ENCODE data around the gene ADCK1. TPM values are rescaled to one million over a fixed set of nuclear protein-coding genes. Genes with fewer than 3 reads are reported as not detected.

Gene ADCK1
- total RNA-seq, 6 donors from 2014 or later: 5.6 to 40.3 (median 9.2) TPM

DNA sequence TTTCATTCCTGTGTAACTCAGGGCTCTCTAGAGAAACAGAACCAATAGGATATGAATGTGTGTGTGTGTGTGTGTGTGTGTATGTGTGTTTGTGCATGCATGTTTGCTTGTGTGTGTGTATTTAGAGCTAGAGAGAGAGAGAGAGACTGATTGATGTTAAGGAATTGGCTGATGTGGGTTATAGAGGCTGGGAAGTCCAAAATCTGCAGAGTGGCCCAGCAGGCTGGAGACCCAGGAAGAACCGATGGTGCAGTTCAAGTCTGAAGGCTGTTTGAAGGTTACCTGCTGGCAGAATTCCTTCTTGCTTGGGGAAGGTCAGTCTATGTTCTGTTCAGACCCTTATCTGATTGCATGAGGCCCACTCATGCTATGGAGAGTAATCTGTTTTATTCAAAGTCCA, 64.7 kb downstream of the ADCK1 start:
- Histone ChIP-seq H3K4me1 (no peaks in the 10 kb centered on the region), H3K27ac (no peak overlapping the region), H3K27me3 (no peaks in the 10 kb centered on the region), H3K4me3 (no peak overlapping the region), H3K9me3 (no peaks in the 10 kb centered on the region), H3K36me3 (no peaks in the 10 kb centered on the region)
- 85 to 93% methylated on average over 1 of the region's 1 CpG for WGBS, 2 donors
- TF ChIP-seq, protein P1, sequence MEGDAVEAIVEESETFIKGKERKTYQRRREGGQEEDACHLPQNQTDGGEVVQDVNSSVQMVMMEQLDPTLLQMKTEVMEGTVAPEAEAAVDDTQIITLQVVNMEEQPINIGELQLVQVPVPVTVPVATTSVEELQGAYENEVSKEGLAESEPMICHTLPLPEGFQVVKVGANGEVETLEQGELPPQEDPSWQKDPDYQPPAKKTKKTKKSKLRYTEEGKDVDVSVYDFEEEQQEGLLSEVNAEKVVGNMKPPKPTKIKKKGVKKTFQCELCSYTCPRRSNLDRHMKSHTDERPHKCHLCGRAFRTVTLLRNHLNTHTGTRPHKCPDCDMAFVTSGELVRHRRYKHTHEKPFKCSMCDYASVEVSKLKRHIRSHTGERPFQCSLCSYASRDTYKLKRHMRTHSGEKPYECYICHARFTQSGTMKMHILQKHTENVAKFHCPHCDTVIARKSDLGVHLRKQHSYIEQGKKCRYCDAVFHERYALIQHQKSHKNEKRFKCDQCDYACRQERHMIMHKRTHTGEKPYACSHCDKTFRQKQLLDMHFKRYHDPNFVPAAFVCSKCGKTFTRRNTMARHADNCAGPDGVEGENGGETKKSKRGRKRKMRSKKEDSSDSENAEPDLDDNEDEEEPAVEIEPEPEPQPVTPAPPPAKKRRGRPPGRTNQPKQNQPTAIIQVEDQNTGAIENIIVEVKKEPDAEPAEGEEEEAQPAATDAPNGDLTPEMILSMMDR (IDR thresholded peaks at IDR 0.05): no peak
- no peak for TF ChIP-seq EP300 (IDR thresholded peaks at IDR 0.05)
- no peak for TF ChIP-seq POLR2AphosphoS5 (IDR thresholded peaks at IDR 0.05)
- TF ChIP-seq POLR2A (IDR thresholded peaks at IDR 0.05): no peak
- DNase-seq (no peak), ATAC-seq (ENCODE audit: low FRiP score in 2 of 2) (no peak)

DNA sequence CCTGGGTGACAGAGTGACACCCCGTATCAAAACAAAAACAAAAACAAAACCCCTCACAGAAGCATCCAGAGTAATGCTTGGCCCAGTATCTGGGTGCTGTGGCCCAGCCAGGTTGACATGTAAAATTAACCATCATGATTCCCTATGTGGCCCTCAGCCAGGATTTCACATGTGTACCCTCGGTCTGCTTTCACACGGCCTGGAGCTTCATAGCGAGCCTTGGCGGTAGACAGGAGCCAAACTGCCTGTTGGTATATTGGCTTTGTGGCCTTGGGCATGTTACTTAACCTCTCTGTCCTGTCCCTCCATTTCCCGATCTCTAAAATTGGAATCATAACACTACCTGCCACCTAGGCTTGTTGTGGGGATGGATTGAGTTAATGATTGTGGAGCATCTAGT, 65.5 kb downstream of the ADCK1 start:
- no peak overlapping the region for H3K27ac ChIP-seq
- H3K36me3 ChIP-seq: no peaks in the 10 kb centered on the region
- no peak for DNase-seq
- no peaks in the 10 kb centered on the region for H3K4me1 ChIP-seq
- H3K4me3 ChIP-seq: no peak overlapping the region
- TF ChIP-seq EP300 (IDR thresholded peaks at IDR 0.05) (no peak), POLR2AphosphoS5 (IDR thresholded peaks at IDR 0.05) (no peak), POLR2A (IDR thresholded peaks at IDR 0.05) (no peak)
- no peak for ATAC-seq (ENCODE audit: low FRiP score in 2 of 2)
- H3K9me3 ChIP-seq: no peaks in the 10 kb centered on the region
- H3K27me3 ChIP-seq: no peaks in the 10 kb centered on the region
- 97% methylated on average over 6 of the region's 6 CpGs for WGBS, 2 donors

GRCh38 chr14:77866932-77867331, 67.0 kb downstream of the ADCK1 start:
- Histone ChIP-seq H3K4me1 (no peaks in the 10 kb centered on the region), H3K4me3 (no peak overlapping the region), H3K27me3 (no peaks in the 10 kb centered on the region), H3K27ac (no peak overlapping the region), H3K9me3 (no peaks in the 10 kb centered on the region), H3K36me3 (no peaks in the 10 kb centered on the region)
- ATAC-seq (ENCODE audit: low FRiP score in 2 of 2) (no peak), DNase-seq (no peak)
- 91 to 97% methylated on average over 3 of the region's 3 CpGs for WGBS, 2 donors
- TF ChIP-seq POLR2A (IDR thresholded peaks at IDR 0.05): no peak
- TF ChIP-seq, protein P1 (IDR thresholded peaks at IDR 0.05): no peak
- TF ChIP-seq EP300 (IDR thresholded peaks at IDR 0.05): no peak
- TF ChIP-seq POLR2AphosphoS5 (IDR thresholded peaks at IDR 0.05): no peak

- DNase-seq (no peak), ATAC-seq (ENCODE audit: low FRiP score in 2 of 2) (no peak)
- H3K27ac ChIP-seq: no peak overlapping the region
- H3K27me3 ChIP-seq: no peaks in the 10 kb centered on the region
- WGBS, 2 donors: 73 to 86% methylated on average over 7 of the region's 7 CpGs
- no peaks in the 10 kb centered on the region for H3K9me3 ChIP-seq
- TF ChIP-seq POLR2A (IDR thresholded peaks at IDR 0.05): no peak
- TF ChIP-seq POLR2AphosphoS5 (IDR thresholded peaks at IDR 0.05): no peak
- TF ChIP-seq, protein P1 (IDR thresholded peaks at IDR 0.05): no peak
- no peak for TF ChIP-seq EP300 (IDR thresholded peaks at IDR 0.05)
- H3K4me3 ChIP-seq: no peak overlapping the region
- no peaks in the 10 kb centered on the region for H3K36me3 ChIP-seq
- H3K4me1 ChIP-seq: no peaks in the 10 kb centered on the region
Measured at GRCh38 chr14:77867476-77867875, 67.6 kb downstream of the ADCK1 start.

DNA sequence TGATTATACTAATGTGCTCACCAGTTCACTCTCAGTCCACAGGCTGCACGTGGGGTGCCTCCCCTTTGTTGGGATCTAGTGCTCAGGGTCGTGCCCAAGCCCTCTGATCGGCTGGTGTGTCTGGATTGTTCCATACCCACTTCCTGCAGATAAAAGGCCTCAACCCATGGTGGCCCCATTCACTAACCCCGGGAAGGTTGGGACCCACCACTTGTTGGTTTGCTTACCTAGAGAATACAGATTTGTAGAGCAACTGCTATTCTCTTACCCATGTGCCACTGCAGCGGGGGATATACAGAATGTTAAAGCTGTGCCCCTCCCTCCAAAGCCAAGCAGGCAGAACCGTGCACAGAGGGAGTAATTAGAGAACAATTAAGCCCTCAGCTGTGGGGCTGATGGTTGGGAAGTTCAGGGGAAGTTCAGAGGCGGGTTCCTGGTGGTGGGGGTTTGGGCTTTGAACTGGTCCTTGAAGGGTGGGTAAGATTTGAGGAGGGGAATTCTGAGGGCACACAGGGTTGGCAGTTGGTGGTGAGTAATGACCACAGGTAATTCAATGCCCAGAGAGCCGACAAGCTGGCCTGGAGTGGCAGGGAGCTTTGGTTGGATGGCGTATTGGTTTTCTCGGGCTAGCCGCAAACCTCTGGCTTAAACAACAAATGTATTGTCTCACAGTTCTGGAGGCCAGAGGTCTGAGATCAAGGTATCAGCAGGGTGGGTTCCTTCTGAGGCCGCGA, 68.8 kb downstream of the ADCK1 start:
- no peak for ATAC-seq (ENCODE audit: low FRiP score in 2 of 2)
- no peak overlapping the region for H3K27ac ChIP-seq
- no peaks in the 10 kb centered on the region for H3K4me1 ChIP-seq
- no peak for DNase-seq
- no peak overlapping the region for H3K4me3 ChIP-seq
- H3K27me3 ChIP-seq: no peaks in the 10 kb centered on the region
- TF ChIP-seq, protein P1 (IDR thresholded peaks at IDR 0.05): no peak
- TF ChIP-seq POLR2A (IDR thresholded peaks at IDR 0.05) (no peak), EP300 (IDR thresholded peaks at IDR 0.05) (no peak), POLR2AphosphoS5 (IDR thresholded peaks at IDR 0.05) (no peak)
- 78 to 84% methylated on average over 13 of the region's 13 CpGs for WGBS, 2 donors
- H3K9me3 ChIP-seq: no peaks in the 10 kb centered on the region
- no peaks in the 10 kb centered on the region for H3K36me3 ChIP-seq

Measured in upper lobe of left lung (tissue), 6 donors.